ENCODE data around the gene LARP4.
A peak's percentile ranks its signal among the peaks of the same experiment; 100 is the strongest.
"Not testable (repeated sequence)": the region's sequence is repeated elsewhere in the genome, so short reads cannot be mapped to it uniquely, and the experiment has no call there.

LARP4 gene

GRCh38 chr12:50453872-50454271 lies 53.2 kb downstream of the LARP4 start:
- DNase-seq (ENCODE audit: low read depth), result no peak

DNA sequence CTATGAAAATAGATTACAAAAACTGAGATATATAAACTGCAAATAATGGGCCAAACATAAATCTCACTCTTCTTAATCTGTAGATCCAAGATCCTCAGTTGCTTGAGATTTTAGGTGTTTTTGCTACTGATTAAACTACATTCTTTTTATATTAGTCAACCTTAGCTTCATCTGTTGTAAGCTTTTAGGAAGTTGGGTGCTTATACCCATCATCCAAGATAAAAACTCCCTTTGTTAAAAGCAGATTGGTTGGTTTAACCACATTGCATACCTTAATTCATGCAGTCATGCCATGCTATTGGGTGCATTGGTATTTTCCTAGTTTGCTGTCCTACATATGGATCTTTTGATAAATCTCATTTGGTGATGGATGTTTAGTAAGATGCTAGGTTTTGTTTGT lies 57.9 kb downstream of the LARP4 start:
- DNase-seq (ENCODE audit: low read depth), result no peak

More at GRCh38 chr12:50453872-50454271, 53.2 kb downstream of the LARP4 start:
- H3K4me3 ChIP-seq (ENCODE audit: low read depth, low read length), result no peak overlapping the region

DNA sequence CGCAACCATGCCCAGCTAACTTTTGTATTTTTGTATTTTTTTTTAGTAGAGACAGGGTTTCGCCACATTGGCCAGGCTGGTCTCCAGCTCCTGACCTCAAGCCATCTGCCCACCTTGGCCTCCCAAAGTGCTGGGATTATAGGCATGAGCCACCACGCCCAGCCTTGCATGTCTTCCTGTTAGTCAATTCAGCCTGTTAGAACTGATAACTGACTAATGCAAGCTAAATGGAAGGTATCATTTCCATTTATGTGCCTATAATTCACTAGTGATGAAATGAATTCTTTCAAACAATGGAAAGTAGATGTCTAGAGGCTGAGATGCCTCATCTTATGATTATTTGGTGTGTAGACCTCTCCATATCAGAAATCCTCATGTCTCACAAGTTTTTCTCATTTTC lies 66.8 kb downstream of the LARP4 start:
- no peak for DNase-seq (ENCODE audit: low read depth)
- H3K4me3 ChIP-seq (ENCODE audit: low read depth, low read length), result no peak overlapping the region

More for the DNA sequence above, 57.9 kb downstream of the LARP4 start:
- H3K4me3 ChIP-seq (ENCODE audit: low read depth, low read length), result no peak overlapping the region

DNA sequence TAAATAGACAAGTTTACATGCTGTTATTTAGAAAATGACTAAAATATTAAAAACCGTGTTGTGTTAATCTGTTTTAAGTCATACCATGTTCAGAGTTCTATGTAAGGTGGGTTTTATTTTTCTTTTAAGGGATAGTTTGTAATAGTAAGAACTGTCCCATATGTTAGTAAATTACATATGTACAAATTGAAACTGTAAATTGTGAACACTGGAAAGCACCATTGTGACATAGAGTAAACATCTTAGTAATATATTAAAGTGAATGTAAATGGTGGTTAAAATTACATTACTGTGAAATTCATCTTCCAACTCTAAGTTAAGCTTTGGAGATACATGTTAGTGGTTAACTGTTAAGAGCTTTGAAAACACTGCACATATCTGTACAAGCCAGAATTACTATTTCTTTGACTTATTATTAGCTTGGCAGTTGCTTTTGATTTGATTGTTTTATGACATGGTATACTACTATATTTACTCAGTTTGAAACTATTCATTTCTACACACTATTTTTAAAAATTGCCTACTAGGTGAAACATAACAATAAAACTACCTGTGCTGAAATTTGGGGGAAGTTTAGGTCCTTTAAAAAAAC lies 76.7 kb downstream of the LARP4 start:
- DNase-seq (ENCODE audit: low read depth), result no peak
- H3K4me3 ChIP-seq (ENCODE audit: low read depth, low read length), result no peak overlapping the region

DNA sequence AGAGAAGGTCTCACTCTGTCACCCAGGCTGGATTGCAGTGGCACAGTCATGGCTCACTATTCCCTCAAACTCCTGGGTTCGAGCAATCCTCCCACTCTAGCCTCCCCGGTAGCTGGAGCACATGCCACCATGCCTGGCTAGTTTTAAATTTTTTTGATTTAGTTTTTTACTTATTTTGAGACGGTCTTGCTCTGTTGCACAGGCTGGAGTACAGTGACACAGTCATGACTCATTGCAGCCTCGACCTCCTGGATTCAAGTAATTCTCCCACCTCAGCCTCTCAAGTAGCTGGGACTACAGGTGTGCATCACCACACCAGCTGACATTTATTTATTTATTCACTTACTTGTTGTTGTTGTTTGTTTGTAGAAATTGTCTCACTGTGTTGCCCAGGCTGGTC lies 81.9 kb downstream of the LARP4 start:
- DNase-seq (ENCODE audit: low read depth), result no peak
- no peak overlapping the region for H3K4me3 ChIP-seq (ENCODE audit: low read depth, low read length)

GRCh38 chr12:50483488-50483887 lies 82.8 kb downstream of the LARP4 start:
- no peak overlapping the region for H3K4me3 ChIP-seq (ENCODE audit: low read depth, low read length)
- no peak for DNase-seq (ENCODE audit: low read depth)

DNA sequence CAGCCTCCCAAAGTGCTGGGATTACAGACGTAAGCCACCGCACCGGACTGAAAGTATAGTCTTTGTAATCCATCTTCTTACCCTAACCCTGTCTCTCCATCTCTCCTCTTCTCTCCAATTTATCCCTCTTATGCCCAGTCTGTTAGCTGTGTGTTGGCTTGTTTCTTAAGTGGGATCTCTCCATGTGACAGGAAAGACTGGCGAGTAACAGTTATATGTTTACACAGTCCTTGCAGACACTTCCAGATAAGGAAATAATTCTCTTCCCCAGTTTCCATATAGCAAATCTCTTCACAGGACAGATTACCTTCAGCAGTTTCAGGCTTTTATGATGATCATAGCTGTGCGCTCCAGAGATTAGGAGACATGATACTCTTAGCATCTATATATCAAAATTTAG lies 88.1 kb downstream of the LARP4 start:
- no peak overlapping the region for H3K4me3 ChIP-seq (ENCODE audit: low read depth, low read length)
- DNase-seq (ENCODE audit: low read depth), result no peak

GRCh38 chr12:50498119-50498518 lies 97.4 kb downstream of the LARP4 start:
- not testable (repeated sequence) for H3K4me3 ChIP-seq (ENCODE audit: low read depth, low read length); DNase-seq (ENCODE audit: low read depth)

GRCh38 chr12:50504798-50505674 lies 104.4 kb downstream of the LARP4 start, which contains the start of gene DIP2B:
Gene DIP2B (plus strand): TSS chr12:50504985. CDS start chr12:50505141, 156 bp downstream.
- peak within 1 kb of the TSS; percentile 94 for H3K4me3 ChIP-seq (ENCODE audit: low read depth, low read length)
- DNase-seq (ENCODE audit: low read depth), result peak; percentile 39

GRCh38 chr12:50505675-50506530 lies 105.2 kb downstream of the LARP4 start:
- no peak for DNase-seq (ENCODE audit: low read depth)
- peak overlapping the region; percentile 94 for H3K4me3 ChIP-seq (ENCODE audit: low read depth, low read length)

- H3K4me3 ChIP-seq (ENCODE audit: low read depth, low read length), result no peak overlapping the region
- DNase-seq (ENCODE audit: low read depth), result no peak
These were observed 106.2 kb downstream of the LARP4 start for GRCh38 chr12:50506753-50507473.

DNA sequence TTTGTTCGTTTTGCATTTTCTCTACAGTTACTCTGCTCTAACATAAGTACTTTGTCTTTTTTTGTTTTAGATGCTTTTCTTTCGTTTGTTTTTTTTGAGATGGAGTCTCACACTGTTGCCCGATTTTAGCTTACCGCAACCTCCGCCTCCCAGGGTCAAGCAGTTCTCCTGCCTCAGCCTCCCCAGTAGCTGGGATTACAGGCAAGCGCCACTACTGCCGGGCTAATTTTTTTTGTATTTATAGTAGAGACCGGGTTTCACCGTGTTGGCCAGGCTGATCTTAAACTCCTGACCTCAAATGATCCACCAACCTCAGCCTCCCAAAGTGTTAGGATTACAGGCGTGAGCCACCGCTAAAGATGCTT lies 106.8 kb downstream of the LARP4 start:
- no peak for DNase-seq (ENCODE audit: low read depth)
- H3K4me3 ChIP-seq (ENCODE audit: low read depth, low read length), result no peak overlapping the region

- H3K4me3 ChIP-seq (ENCODE audit: low read depth, low read length), result no peak overlapping the region
- no peak for DNase-seq (ENCODE audit: low read depth)
These were observed 107.2 kb downstream of the LARP4 start for GRCh38 chr12:50507930-50508329.

DNA sequence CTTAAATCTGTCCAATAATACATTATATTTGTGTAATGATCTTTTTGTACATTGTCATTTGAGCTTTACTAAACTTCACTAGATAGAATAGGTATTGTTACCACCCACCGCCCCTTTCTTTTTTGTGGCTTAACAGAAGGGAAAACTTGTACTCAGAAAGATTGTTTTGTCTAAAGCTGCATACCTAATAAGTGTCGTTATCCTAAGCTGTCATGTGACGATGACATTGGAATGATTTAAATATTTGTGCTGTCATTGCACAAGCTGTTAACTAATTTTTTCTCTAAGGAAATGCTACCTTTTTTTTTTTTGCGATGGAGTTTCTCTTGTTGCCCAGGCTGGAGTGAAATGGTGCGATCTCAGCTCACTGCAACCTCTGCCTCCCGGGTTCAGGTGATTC lies 107.7 kb downstream of the LARP4 start:
- H3K4me3 ChIP-seq (ENCODE audit: low read depth, low read length), result no peak overlapping the region
- no peak for DNase-seq (ENCODE audit: low read depth)

DNA sequence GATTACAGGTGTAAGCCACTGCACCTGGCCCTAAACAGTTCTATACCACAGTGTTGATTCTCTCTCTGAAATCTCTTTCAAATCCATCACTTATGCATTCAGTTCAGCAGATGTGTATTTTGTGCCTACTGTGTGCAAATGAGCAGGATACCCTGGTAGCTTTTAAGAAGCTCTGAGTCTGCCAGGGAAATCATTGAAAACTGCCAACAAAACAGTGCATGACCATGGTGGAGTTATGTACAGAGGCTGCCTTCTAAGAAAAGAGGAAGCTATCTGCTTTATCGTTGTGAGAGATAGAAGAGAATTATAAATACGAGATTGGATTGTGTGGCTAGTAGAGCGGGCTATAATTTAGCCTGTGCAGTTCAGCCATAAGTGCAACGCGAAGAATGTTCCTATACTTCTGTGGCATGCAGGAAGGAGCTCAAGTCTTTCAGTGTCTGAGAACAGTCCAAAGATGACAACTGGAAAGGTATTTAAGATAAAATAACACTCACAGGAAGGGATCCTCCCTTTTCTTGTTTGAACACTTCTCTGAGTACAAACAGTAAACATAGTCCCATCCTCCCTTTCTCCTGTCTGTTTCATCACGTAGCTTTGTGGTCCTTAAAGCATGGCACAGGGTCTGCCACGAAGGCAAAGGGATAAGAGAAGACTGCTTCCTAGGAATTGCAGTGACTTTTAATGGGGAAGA lies 108.4 kb downstream of the LARP4 start:
- DNase-seq (ENCODE audit: low read depth), result no peak
- H3K4me3 ChIP-seq (ENCODE audit: low read depth, low read length), result no peak overlapping the region

- H3K4me3 ChIP-seq (ENCODE audit: low read depth, low read length), result no peak overlapping the region
- DNase-seq (ENCODE audit: low read depth), result no peak
These were observed 114.0 kb downstream of the LARP4 start for GRCh38 chr12:50514526-50515276.

GRCh38 chr12:50515587-50515986 lies 114.9 kb downstream of the LARP4 start:
- no peak overlapping the region for H3K4me3 ChIP-seq (ENCODE audit: low read depth, low read length)
- DNase-seq (ENCODE audit: low read depth), result no peak

DNA sequence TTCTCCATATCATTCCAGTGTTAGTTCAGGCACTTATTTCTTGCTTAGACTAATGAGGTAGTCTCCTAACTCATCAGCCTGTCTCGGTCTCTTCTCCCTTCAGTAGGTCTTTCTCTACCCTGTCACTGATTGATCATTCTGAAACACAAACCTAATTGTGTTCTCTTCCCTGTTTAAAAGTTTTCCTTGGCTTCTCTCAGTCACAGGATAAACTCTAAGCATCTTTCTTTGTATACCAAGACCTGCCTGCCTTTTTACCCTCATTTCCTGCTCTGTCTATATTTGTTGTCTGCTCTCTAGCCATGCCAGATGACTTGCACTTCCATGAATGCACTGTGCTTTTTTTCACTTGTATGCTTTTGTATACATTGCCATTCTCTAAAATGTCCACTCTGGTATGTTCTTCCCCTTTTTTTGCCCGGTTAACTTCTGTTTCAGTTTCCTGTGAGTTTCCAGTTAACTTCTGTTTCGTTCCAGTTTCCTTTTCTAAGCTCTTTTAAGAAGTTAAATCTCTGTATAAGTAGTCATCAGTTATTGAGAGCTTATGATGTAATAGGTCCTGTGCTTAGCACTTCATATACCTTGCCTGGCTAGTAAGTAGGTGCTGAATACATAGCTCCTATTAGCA lies 116.8 kb downstream of the LARP4 start:
- DNase-seq (ENCODE audit: low read depth), result peak; percentile 6
- H3K4me3 ChIP-seq (ENCODE audit: low read depth, low read length), result no peak overlapping the region
